Activated naive CD8-positive, alpha-beta T cell treated with anti-CD3 and anti-CD28 coated beads for 36 hours (primary cell): Measurements from ENCODE around the gene ACOT12. TPM values are rescaled to one million over a fixed set of nuclear protein-coding genes. Genes with fewer than 3 reads are reported as not detected.
"Not testable (repeated sequence)": the region's sequence is repeated elsewhere in the genome, so short reads cannot be mapped to it uniquely, and the experiment has no call there.

Experiments used
- DNase-seq: peaks from one replicate; pipeline ENCODE4 v3.0.0; 2021
- H3K27ac Mint-ChIP-seq: one replicate; pipeline ENCODE4 v1.8.0; 2022; ENCODE audit warnings: mild to moderate bottlenecking, moderate library complexity, mixed read lengths
- H3K27me3 Mint-ChIP-seq: one replicate; pipeline ENCODE4 v1.8.0; 2022; ENCODE audit warnings: mild to moderate bottlenecking, mixed read lengths
- H3K36me3 Mint-ChIP-seq: one replicate; pipeline ENCODE4 v1.8.0; 2021; ENCODE audit warnings: mild to moderate bottlenecking, mixed read lengths
- H3K4me1 Mint-ChIP-seq: one replicate; pipeline ENCODE4 v1.8.0; 2021; ENCODE audit warnings: mixed read lengths
- H3K4me3 Mint-ChIP-seq: one replicate; pipeline ENCODE4 v1.8.0; 2022; ENCODE audit warnings: mild to moderate bottlenecking, moderate library complexity, mixed read lengths
- H3K9me3 Mint-ChIP-seq: one replicate; pipeline ENCODE4 v1.8.0; 2022; ENCODE audit warnings: mixed read lengths
- total RNA-seq, 2 experiments: library from RNA; stranded (reverse); gene quantifications; one replicate each; pipeline ENCODE4 v1.2.3, GENCODE V29; 2021

ACOT12 gene
- total RNA-seq, 2 experiments from 2014 or later: not detected

- DNase-seq: peak; percentile 93
- Mint-ChIP-seq H3K36me3 (peaks cover 13% of the 10 kb centered on the region), H3K27ac (peak within 1 kb of the TSS; percentile 98), H3K27me3 (no peaks in the 10 kb centered on the region), H3K4me1 (peaks cover 45% of the 10 kb centered on the region), H3K4me3 (peak within 1 kb of the TSS; percentile 98), H3K9me3 (no peaks in the 10 kb centered on the region)
Measured at GRCh38 chr5:81301271-81302015, 92.5 kb downstream of the ACOT12 start, which contains the start of gene ZCCHC9. Gene ZCCHC9, plus strand, starts transcription at chr5:81301587. Its CDS starts 3,171 bp downstream, at chr5:81304758.

GRCh38 chr5:81300921-81301270 is 93.0 kb downstream of the ACOT12 start:
- Mint-ChIP-seq H3K27ac (peak overlapping the region; percentile 98), H3K4me1 (peaks cover 43% of the 10 kb centered on the region), H3K36me3 (peaks cover 13% of the 10 kb centered on the region), H3K4me3 (peak overlapping the region; percentile 98), H3K9me3 (no peaks in the 10 kb centered on the region), H3K27me3 (no peaks in the 10 kb centered on the region)
- no peak for DNase-seq

DNA sequence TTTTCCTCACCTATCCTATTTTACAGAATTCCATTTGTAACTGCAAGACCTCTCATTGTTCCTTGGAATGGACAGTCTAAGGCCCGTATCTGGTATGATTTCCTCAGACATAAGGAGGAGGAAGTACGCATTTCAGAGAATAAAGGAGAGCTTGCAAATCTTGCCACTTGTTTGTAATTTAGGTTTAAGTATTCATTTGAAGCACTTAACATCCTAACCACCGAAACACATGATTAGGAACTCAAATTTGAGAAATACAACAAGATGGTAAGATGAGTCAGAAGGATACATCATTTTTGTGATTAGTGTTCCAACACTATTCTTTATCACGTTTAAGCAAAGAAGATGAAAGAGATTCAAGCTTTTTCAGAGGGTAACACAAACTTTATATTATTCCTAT is 96.4 kb downstream of the ACOT12 start:
- H3K4me3 Mint-ChIP-seq: no peak overlapping the region
- peaks cover 8% of the 10 kb centered on the region for H3K9me3 Mint-ChIP-seq
- H3K4me1 Mint-ChIP-seq: peaks cover 36% of the 10 kb centered on the region
- no peak for DNase-seq
- H3K27ac Mint-ChIP-seq: no peak overlapping the region
- H3K27me3 Mint-ChIP-seq: no peaks in the 10 kb centered on the region
- peaks cover 18% of the 10 kb centered on the region for H3K36me3 Mint-ChIP-seq

GRCh38 chr5:81294021-81294420 is 99.9 kb downstream of the ACOT12 start:
- not testable (repeated sequence) for H3K27ac Mint-ChIP-seq, H3K27me3 Mint-ChIP-seq, DNase-seq, H3K4me3 Mint-ChIP-seq
- peaks cover 17% of the 10 kb centered on the region for H3K9me3 Mint-ChIP-seq
- H3K4me1 Mint-ChIP-seq: peaks cover 41% of the 10 kb centered on the region
- peaks cover 36% of the 10 kb centered on the region for H3K36me3 Mint-ChIP-seq

DNA sequence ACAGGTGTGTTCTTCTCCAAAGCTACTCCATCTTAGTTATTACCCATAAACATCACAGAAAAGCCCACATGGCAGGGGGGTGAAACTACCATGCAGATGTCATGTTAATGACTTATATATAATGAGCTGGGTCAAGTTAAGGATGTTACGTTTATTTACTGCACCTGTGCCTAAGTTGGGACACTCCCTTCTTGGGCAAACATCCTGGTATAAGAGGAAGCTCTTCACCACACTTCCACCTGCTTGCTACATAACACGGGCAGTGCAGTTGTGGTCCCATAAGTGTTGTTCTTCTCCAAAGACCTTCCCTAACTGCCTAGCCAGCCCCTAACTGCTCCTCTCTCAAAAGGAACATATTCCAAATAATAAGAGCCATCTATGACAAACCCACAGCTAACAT is 101.8 kb downstream of the ACOT12 start:
- H3K4me3 Mint-ChIP-seq: no peak overlapping the region
- H3K9me3 Mint-ChIP-seq: peaks cover 17% of the 10 kb centered on the region
- no peaks in the 10 kb centered on the region for H3K27me3 Mint-ChIP-seq
- H3K36me3 Mint-ChIP-seq: peaks cover 37% of the 10 kb centered on the region
- peaks cover 32% of the 10 kb centered on the region for H3K4me1 Mint-ChIP-seq
- H3K27ac Mint-ChIP-seq: no peak overlapping the region
- DNase-seq: no peak

DNA sequence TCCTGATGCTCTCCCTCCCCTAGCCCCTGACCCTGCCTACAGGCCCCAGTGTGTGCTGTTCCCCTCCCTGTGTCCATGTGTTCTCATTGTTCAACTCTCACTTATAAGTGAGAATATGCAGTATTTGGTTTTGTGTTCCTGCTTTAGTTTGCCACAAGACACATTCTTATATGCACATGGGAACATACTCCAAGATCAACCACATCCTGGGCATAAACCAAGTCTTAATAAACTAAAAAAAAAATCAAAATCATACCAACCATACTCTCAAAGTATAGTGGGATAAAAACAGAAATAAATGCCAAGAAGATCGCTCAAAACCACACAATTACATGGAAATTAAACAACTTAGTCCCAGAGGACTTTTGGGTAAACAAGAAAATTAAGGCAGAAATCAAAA is 103.8 kb downstream of the ACOT12 start:
- Mint-ChIP-seq H3K27me3 (no peaks in the 10 kb centered on the region), H3K9me3 (peaks cover 17% of the 10 kb centered on the region), H3K27ac (no peak overlapping the region), H3K36me3 (peaks cover 44% of the 10 kb centered on the region), H3K4me3 (no peak overlapping the region), H3K4me1 (peaks cover 35% of the 10 kb centered on the region)
- DNase-seq: no peak

- no peaks in the 10 kb centered on the region for H3K27me3 Mint-ChIP-seq
- peaks cover 40% of the 10 kb centered on the region for H3K36me3 Mint-ChIP-seq
- no peak overlapping the region for H3K27ac Mint-ChIP-seq
- no peak for DNase-seq
- H3K9me3 Mint-ChIP-seq: peaks cover 11% of the 10 kb centered on the region
- H3K4me3 Mint-ChIP-seq: no peak overlapping the region
- H3K4me1 Mint-ChIP-seq: peaks cover 32% of the 10 kb centered on the region
Measured at GRCh38 chr5:81288021-81288433, 105.9 kb downstream of the ACOT12 start.

GRCh38 chr5:81286059-81286617 is 107.8 kb downstream of the ACOT12 start:
- no peak overlapping the region for H3K27ac Mint-ChIP-seq
- no peak for DNase-seq
- H3K27me3 Mint-ChIP-seq: no peaks in the 10 kb centered on the region
- H3K36me3 Mint-ChIP-seq: peaks cover 37% of the 10 kb centered on the region
- H3K4me1 Mint-ChIP-seq: peaks cover 26% of the 10 kb centered on the region
- no peak overlapping the region for H3K4me3 Mint-ChIP-seq
- peaks cover 4% of the 10 kb centered on the region for H3K9me3 Mint-ChIP-seq

GRCh38 chr5:81283976-81284375 is 110.0 kb downstream of the ACOT12 start:
- no peak overlapping the region for H3K4me3 Mint-ChIP-seq
- H3K4me1 Mint-ChIP-seq: peaks cover 9% of the 10 kb centered on the region
- no peak for DNase-seq
- H3K36me3 Mint-ChIP-seq: peaks cover 39% of the 10 kb centered on the region
- H3K27me3 Mint-ChIP-seq: no peaks in the 10 kb centered on the region
- peaks cover 7% of the 10 kb centered on the region for H3K9me3 Mint-ChIP-seq
- H3K27ac Mint-ChIP-seq: no peak overlapping the region

Other genes starting within 250 kb of the ACOT12 start
- gene CKMT2, start 160.8 kb downstream of the ACOT12 start, total RNA-seq: not detected
- gene ZCCHC9, start 92.5 kb downstream of the ACOT12 start, total RNA-seq: 10 to 100 TPM; 38.9 to 39.8 TPM